IPS DF 4.7 (cell line): ENCODE results near the gene VRTN.

Source experiments
- DNase-seq: peaks from one replicate; pipeline ENCODE4 v3.0.0-alpha.2; 2013; ENCODE audit warnings: low spot score; ENCODE audit errors: extremely low read depth

VRTN gene

DNA sequence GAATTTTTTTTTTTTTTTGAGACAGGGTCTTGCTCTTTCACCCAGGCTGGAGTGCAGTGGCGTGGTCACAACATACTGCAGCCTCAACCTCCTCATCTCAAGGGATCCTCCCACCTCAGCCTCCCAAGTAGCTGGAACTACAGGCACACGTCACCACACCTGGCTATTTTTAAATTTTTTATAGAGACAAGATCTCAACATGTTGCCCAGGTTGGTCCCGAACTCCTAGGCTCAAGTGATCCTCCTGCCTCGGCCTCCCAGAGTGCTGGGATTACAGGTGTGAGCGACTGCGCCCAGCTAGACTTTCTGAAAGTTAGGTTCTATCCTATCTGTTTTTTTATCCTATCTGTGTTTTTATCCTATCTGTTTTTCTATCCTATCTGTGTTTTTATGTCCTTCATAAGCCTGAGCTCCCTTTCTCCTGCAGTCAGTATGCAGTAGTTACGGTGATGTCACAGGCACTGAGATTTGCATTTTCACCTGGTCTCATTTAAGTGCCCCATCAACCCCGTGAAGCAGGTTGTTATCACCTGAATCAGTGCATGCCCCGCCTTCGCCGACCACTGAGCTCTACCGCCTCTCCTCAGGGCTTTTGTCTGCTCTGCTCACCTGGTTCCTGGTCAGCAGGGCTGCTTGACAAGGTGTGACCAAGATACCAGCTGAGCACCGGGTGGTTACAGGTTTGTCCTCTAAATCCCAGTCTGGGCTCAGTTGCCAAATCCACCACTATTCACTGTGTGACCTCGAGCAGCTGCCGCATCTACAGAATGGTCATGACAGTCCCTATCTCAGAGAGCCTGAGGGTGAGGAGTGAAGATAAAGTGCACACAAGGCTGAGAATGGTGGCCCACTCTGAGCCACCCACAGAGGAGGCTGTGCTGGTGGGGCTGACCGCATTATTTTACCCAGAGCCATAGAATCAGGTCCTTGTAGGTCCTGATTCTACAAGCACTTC lies 44.6 kb downstream of the VRTN start:
- DNase-seq: no peak

DNA sequence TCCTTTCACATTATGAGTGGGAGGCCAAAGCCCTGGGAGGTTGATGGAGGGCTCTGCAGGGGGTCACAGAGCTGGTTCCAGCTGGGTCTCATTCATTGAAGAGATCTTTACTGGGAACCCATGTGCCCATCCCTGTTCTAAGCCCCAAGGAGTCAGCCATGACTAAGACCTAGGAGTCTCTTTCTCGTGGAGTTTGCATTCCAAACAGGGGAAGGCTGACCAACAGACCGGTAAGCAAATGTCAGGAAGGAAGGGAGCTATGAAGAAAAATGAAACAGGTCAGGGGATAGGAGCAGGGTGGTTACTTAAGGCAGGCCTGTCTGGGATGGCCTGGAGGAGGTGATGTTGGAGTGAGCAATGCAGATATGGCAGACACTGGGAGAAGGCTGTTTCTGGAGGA lies 46.3 kb downstream of the VRTN start:
- DNase-seq: no peak

DNA sequence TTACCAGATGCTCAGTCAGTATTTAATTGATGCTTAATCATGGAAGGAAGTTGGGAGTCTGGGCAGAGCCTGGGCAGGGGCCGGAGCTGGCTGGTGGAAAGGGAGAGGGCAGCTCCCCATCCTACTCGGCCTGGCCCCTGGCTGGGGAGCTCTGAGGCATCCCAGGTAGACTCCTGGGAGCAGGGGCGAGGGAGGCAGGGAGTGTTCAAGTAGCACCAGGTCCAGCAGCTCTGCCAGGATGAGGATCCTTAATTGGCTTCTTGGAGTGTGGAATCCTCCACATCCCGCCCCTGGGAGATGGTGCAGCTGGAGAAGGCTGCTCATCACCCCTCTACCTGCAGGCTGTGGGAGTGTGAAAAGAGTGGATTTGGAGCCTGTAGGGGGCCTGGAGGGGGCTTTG lies 46.8 kb downstream of the VRTN start:
- DNase-seq: no peak

DNA sequence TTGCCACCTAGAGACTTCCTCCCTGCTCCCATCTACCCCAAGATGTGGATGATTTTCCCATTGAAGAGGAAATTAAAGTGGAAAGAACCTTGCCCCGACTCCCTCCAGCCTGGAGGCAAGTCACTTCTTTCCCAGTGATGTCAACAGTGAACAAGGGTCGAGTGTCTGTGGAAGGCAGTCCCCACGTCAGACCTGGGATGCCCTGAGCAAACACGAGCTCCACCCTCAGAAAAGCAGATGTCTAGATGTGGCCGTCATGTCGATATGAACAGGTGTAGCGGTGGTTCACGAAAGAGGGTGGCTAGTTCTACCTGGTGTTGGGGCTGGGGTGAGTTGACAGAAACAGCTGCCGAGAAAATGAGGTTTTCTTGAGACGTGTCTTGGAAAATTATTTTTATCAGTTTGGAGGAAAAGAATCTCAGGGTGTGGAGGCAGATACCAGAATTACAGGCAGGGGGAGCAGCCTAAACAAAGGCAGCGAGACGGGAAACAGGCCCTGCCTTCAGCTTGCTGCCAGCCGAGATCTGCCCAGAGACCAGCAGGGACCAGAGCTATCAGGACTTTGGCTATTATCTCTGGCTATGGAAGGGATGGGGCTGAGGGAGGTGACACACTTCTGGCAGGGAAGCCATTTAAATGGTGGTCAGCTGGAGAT lies 51.9 kb downstream of the VRTN start:
- DNase-seq: no peak

DNA sequence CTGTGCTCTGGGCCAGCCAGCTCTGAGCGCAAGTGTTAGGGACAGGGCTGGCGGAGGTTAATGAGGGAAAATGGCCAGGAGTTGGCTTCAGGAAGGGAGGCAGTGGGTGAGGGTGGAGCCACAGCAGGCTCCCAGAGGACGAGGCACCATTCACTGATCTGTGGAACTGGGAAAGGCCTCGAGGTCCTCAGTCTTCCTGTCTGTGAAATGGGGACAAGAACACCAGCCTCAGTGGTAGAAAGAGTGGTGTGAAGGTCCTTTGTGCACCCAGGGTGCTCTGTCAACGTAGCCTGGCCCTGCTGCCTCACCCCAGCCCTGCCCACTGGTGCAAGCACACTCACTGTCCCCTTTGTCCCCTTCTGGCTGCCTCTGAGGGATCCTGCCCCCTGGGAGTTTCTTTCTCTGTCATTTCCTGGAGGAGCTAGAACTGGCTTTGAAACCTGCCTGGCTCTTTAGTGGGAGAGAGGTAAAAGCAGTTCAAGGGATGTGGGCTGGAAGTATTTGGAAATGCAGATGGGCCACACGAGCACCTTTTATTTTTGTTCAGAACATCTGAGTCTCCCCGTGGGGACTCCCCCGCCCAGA lies 52.7 kb downstream of the VRTN start:
- DNase-seq: no peak

DNA sequence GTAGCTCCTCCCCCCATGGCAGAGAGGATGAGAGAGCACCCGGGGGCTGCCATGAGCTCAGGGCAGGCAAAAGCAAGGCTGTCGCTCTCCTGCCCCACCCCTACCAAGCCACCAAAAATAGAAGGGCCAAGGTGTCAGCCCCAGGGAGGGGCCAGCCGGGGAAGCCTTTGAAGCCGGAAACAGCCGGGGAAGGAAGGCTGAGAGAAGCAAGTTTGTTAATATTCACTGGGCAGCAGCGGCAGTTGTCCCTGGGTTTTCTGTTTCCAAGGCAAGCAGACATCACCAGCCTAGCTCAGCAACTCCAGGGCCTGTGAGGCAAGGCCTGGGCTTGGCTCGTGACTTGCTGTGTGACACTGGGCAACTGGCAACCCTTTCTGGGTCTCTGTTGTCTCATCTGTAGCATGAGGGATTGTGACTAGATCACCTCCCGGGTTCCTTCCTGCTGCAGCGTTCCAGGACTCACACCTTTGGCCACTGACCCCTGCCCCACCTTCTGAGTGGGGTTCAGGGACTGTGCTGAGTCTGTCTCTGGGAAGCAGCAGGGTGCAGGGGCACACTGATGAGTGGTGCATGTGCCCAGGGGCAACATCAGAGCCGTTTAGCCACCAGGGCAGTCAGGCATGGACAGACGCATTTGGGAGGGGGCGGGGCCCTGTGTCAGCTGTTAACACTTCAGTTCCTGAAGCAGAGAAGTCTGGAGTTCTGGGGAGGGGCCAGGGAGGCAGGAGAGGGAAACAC lies 53.4 kb downstream of the VRTN start:
- DNase-seq: no peak

DNA sequence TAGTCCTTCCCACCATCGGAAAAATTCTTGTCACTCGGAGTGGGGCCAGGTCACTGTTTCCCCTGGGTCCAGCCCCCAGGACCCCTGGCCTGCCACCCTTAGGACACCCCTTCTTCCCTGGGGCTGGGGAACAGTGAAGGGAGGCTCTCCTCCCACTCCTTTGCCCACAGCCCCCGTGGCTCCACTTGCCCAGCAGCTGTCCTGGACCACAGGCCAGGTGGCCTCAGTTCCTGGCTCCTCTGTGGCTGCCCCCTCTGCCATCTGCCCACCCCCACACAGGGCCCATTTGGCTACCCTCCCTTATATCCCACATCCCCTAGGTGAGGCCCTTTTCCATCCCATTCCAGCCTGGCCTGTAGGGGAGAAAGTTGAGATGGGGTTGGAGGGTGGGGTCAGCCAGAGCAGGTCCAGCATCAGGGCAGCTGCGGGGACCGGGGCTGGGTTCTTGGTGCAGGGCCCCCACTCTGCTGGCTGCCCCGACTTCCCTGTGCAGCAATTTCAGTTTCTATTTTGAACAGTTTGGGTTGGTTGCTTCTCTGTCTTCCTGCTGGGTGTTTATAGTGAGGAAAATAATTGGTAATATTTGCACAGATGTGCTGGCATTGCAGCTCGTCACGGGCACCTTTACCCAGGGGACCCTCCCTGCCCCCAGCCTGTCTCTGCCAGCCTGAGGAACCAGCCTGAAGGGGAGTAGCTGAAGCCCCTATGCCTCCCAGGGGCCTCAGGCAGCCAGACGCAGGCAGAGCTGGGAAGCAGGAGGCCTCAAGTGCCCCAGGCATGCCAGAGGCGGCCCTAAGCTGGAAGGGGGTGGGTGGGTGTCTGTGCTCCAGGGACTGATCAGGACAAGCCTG lies 54.4 kb downstream of the VRTN start:
- DNase-seq: no peak

DNA sequence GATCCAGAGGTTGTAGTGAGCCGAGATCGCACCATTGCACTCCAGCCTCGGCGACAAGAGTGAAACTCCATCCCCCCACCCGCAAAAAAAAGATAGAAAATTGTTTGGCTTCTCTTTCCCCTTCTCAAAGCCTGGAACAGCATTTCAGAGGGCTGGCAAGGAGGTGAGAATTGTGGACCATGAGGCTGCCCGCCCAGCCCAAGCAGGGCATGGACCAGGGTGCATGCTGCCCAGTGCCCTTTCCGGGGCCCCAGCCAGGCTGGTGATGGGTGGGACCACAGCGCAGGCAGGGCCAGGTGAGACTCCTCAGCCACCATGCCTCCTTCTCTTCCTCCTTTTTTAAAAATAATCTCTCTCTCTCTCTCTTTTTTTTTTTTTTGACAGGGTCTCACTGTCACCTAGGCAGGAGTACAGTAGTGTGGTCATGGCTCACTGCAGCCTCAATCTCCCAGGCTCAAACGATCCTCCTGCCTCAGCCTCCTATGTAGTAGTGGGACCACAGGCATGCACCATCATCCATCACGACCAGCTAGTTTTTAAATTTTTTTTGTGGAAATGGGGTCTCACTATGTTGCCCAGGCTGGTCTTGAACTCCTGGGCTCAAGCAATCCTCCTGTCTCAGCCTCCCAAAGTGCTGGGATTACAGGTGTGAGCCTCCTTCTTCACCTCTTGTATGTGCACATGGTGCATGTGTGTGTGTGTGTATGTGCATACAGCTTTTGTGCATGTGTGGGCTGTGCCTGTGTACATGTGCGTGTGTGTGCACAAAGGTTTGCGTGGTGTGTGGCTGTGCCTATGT lies 55.5 kb downstream of the VRTN start:
- no peak for DNase-seq

DNA sequence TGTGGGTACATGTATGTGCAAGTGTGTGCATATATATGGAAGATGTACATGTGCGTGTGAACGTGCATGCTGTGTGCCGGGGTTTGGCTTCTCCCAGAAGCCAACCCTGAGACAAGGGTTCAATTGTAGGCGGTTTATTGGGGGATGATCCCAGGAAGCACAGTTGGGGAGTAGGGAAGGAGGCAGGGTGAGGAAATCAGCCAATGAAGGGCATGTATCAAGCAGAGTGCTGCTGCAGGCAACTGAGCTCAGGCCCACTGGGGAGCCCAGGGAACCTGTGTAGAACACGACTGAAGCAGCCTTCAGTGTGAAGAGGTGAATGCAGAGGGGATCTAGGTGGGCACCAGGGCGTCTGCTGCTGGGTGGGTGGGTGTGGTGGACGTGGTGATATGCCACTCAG lies 56.2 kb downstream of the VRTN start:
- no peak for DNase-seq

DNA sequence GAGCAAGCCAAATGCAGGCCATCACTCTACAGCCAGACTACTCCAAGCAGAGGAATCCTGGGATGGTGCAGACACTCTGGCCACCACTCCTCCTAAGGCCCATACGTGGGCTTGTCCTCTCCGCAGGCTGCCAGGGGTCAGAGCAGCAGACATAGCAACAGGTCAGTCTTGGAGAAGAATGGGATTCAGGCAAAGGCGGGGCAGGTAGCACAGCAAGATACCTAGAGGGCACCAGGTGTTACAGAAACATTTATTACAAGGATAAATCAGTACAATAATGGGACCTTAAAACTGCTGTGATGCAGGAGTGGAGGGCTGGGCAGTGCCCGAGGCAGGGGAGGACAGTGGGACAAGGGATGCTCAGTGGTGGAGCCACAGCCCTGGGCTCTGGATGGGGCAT lies 57.4 kb downstream of the VRTN start:
- no peak for DNase-seq

DNA sequence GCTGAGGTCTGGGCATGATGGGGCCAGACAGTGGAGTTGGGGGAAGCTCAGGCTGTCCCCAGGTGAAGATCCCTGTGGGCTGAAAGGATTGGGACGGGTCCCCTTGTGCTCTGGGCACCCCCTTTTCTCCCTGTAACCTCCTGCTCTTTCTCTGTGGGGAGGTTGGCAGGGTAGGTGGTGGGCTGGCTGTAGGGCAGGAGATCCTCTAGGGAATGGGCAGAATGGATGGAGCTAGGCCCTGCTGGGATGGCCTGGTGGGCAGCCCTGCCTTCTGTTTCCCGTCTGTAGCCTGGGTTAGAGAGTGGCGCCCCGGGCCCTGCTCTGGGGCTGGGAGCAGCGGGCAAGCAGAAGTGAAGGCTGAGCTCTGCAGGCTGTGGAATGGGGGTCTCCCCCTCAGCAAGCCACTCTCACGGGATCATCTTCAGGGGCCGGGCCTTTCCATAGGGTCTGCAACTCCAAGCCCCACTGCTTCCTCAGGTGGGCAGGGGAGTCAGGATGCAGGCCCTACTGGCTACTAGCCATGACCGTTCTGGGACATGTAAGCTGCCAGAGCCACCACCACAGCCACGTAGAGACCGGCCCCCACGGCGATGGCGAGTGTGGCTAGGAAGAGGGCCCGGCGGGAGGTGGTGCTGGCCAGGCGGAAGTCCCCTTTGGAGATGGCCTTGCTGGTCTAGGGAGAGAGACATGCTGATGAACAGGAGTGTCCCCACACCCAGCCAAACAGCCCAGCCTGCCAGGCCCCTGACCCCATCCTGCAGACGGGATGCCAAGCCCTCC lies 58.9 kb downstream of the VRTN start:
- no peak for DNase-seq

DNA sequence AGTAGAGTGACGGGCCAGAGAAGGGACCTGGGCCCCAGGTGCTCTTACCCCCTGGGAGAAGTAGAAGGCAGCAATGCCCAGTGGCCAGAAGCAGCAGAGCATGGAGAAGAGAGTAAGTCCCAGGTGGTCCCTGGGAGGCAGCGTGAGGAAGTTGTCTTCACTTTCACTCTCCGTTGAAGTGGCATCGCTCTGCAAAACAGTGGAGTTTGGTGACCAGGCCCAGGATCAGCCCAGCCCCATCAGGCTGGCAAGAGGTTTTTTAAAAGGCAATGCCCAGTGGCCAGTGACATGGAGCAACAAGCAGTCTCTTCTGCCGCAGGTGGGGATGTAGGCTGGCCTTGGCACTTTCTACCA lies 59.5 kb downstream of the VRTN start:
- no peak for DNase-seq

DNA sequence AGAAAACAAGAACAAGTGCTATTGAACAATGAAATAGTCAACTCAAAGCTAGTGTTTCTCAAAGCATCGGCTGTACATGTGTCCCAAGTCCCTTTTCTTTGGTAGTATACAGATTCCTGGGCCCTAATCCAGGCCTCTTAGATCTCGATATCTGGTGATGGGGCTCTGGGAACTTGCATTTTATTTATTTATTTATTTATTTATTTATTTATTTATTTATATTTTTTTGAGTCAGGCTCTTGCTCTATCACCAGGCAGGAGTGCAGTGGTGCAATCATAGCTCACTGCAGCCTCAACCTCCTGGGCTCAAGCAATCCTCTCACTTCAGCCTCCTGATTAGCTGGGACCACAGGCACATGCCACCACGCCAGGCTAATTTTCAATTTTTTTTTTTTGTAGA lies 60.6 kb downstream of the VRTN start:
- DNase-seq: no peak

DNA sequence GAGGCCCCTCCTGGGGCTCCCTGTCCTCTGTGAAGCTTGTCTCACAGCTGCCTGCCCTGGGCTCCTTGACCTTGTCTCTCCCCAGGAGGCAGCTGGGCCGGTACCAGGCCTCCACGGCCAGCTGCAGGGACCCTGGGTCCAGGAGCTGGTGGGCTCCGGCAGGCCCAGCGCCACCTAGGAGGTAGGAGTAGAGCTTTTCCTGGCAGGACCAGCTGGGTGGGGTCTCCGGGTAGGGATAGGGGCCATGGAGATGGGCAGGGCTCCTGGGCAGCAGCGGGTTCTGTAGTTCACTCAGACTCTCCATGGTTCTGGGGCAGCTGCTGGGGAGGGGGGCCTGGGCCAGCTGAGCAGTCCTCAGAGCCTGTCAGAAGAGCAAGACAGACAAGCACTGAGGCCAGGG lies 61.2 kb downstream of the VRTN start:
- DNase-seq: no peak
